Measurements from ENCODE around the gene CTXND1.

DNA sequence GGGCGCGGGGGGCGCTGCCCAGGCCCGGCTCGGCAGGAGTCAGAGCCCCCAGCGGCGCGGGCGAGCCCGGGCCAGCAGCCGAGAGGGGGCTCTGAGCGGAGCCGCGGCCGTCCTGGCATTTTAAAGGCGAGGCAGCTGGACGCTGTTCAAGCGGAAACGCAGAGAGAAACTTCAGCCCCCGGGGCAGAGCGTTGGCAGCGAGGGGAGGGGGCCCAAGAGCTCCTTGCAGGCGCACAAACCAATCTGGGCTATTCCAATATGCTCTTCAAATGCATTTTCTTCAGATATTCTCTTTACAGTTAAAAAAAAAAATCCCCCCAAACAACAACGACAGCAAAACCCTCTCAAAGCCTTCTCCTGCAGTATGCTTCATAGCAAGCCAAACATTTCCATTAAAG lies at the start of gene CTXND1:
- TF ChIP-seq POLR2A (IDR thresholded peaks at IDR 0.05; ENCODE audit: low read depth, low read length) (no peak), POLR2AphosphoS5 (IDR thresholded peaks at IDR 0.05; ENCODE audit: low read depth, low read length) (no peak)

Data from GM12892 (cell line).